Inferior parietal cortex (tissue), 1 donor: Measurements from ENCODE around the gene CNN1.
"Not testable (repeated sequence)": the region's sequence is repeated elsewhere in the genome, so short reads cannot be mapped to it uniquely, and the experiment has no call there.

ENCODE experiments used
- DNase-seq: peaks from one replicate; pipeline ENCODE4 v3.0.0-alpha.2; 2016; ENCODE audit errors: extremely low spot score

CNN1 gene

GRCh38 chr19:11599704-11600103 lies 61.1 kb downstream of the CNN1 start:
- DNase-seq = not testable (repeated sequence)
